K562 (cell line): ENCODE measurements around the gene RPL27. TPM values are rescaled to one million over a fixed set of nuclear protein-coding genes. Genes with fewer than 3 reads are reported as not detected.

ENCODE experiments used
- ARID2 ChIP-seq: fragments of 450-650 bp; IDR thresholded peaks from 2 replicates; pipeline ENCODE4 v1.6.1; 2017; ENCODE audit warnings: antibody characterized with exemption, mild to moderate bottlenecking
- CGGBP1 ChIP-seq: fragments of 250-450 bp; sonication (Bioruptor Pico); IDR thresholded peaks from 2 replicates; pipeline ENCODE4 v1.9.0; 2021; ENCODE audit warnings: mild to moderate bottlenecking
- GTF2A2 ChIP-seq: IDR thresholded peaks from 2 replicates; pipeline ENCODE4 v1.6.1; 2016; ENCODE audit warnings: mild to moderate bottlenecking, missing genetic modification characterization, missing compliant biosample characterization
- HMG20B ChIP-seq: fragments of 250-450 bp; sonication (Bioruptor Pico); IDR thresholded peaks from 2 replicates; pipeline ENCODE4 v1.5.0; 2021; ENCODE audit warnings: mild to moderate bottlenecking
- JUNB ChIP-seq: fragments of 450-650 bp; formaldehyde crosslinking; conservative IDR thresholded peaks from 2 replicates; pipeline ENCODE4 v1.4.0; 2020; ENCODE audit warnings: mild to moderate bottlenecking
- KLF13 ChIP-seq: fragments of 450-650 bp; IDR thresholded peaks from 2 replicates; pipeline ENCODE4 v1.6.1; 2016; ENCODE audit warnings: missing genetic modification characterization, low read depth, mild to moderate bottlenecking, missing compliant biosample characterization, moderate library complexity, borderline replicate concordance
- MTA2 ChIP-seq: fragments of 450-650 bp; IDR thresholded peaks from 2 replicates; pipeline ENCODE4 v1.6.1; 2016; ENCODE audit warnings: low read depth
- NR2C2 ChIP-seq, 2 experiments: fragments of 200-800 bp in 1 of 2; sonication (Bioruptor generic) in 1 of 2; sonication (generic) in 1 of 2; formaldehyde crosslinking in 1 of 2; IDR thresholded peaks; 2 replicates each; pipeline versions ENCODE4 v1.6.1 to v1.8.0; 2016 to 2022; ENCODE audit warnings: mild to moderate bottlenecking in 1 of 2, missing compliant biosample characterization in 1 of 2, missing genetic modification characterization in 1 of 2, missing genetic modification reagents in 1 of 2
- PHTF2 ChIP-seq: fragments of 250-450 bp; sonication (Bioruptor Pico); IDR thresholded peaks from 2 replicates; pipeline ENCODE4 v1.5.0; 2021; ENCODE audit warnings: mild to moderate bottlenecking
- TBP ChIP-seq: optimal IDR thresholded peaks from 2 replicates; pipeline ENCODE3; 2011; ENCODE audit warnings: low read depth, low read length, improper control_type of control experiment
- ZBTB26 ChIP-seq: fragments of 450-650 bp; formaldehyde crosslinking; IDR thresholded peaks from 2 replicates; pipeline ENCODE4 v1.4.0; 2022; ENCODE audit warnings: missing genetic modification characterization
- ZBTB49 ChIP-seq: sonication (generic); formaldehyde crosslinking; IDR thresholded peaks from 2 replicates; pipeline ENCODE4 v1.8.0; 2022; ENCODE audit warnings: missing genetic modification reagents, mild to moderate bottlenecking, borderline replicate concordance
- ZFP30 ChIP-seq: fragments of 250-450 bp; sonication (Bioruptor Pico); IDR thresholded peaks from 2 replicates; pipeline ENCODE4 v1.8.0; 2022; ENCODE audit warnings: moderate library complexity, mild to moderate bottlenecking, inconsistent platforms, borderline replicate concordance
- ZNF398 ChIP-seq: fragments of 250-450 bp; sonication (Bioruptor Pico); IDR thresholded peaks from 2 replicates; pipeline ENCODE4 v1.8.0; 2021; ENCODE audit warnings: moderate library complexity, mild to moderate bottlenecking, inconsistent platforms
- ZNF436 ChIP-seq: fragments of 250-450, 450-650 bp; sonication (Bioruptor Pico); formaldehyde crosslinking; IDR thresholded peaks from 2 replicates; pipeline ENCODE4 v1.7.0; 2020; ENCODE audit warnings: mild to moderate bottlenecking
- polyA plus RNA-seq, 8 experiments: library from polyadenylated mRNA; depleted of rRNA in 4 of 8; stranded (reverse) in 5 of 8; unstranded in 3 of 8; fragments of >200 nt; fragmentation: Nextera tagmentation in 2 of 8; fragmentation: Illumina TruSeq in 1 of 8; extraction: Ambion mirVana in 2 of 8; extraction: Trizol in 1 of 8; gene quantifications; 2 replicates each; pipeline versions ENCODE4 v1.2.1 to v1.2.3, GENCODE V29; 2011 to 2014; ENCODE audit warnings: inconsistent platforms in 1 of 8, missing spikeins in 1 of 8
- total RNA-seq, 7 experiments: library from RNA; depleted of rRNA in 6 of 7; stranded (reverse); fragments of >200 nt in 6 of 7; fragmentation: Illumina TruSeq in 2 of 7; extraction: Trizol in 2 of 7; gene quantifications; 2 replicates each; pipeline versions ENCODE4 v1.2.1 to v1.2.3, GENCODE V29; 2011 to 2021; ENCODE audit warnings: low replicate concordance in 1 of 7
- TF ChIP-seq, protein P1 (sequence below): sonication (generic); formaldehyde crosslinking; IDR thresholded peaks from 2 replicates; pipeline ENCODE4 v1.8.1; 2023; ENCODE audit warnings: missing genetic modification reagents, mild to moderate bottlenecking, borderline replicate concordance

RPL27 gene
- total and polyA plus RNA-seq, 9 of the 15 experiments (the other 6 are each of a cell fraction or from before 2014, with no cell fraction given) = 1,539 to 6,155 (median 3,710) TPM

GRCh38 chr17:42979511-42980273 is 18.5 kb upstream of the RPL27 start, which contains the start of gene PTGES3L (continued):
- TF ChIP-seq NR2C2 (CRISPR knock-in tag; IDR thresholded peaks at IDR 0.05) (no peak), NR2C2 (tag; IDR thresholded peaks at IDR 0.05) (peak; percentile 35; the same call in 1 of the 2 replicates), TBP (peak; percentile 50), HMG20B (CRISPR knock-in tag) (no peak), PHTF2 (CRISPR knock-in tag) (no peak), ZBTB26 (0 out of 2 replicates have a peak, but pooled peaks have one; percentile 43), ZBTB49 (no peak), ARID2 (no peak), KLF13 (no peak), CGGBP1 (CRISPR knock-in tag) (no peak), JUNB (CRISPR knock-in tag) (no peak), ZNF436 (CRISPR knock-in tag) (no peak), ZNF398 (CRISPR knock-in tag) (no peak), GTF2A2 (no peak), MTA2 (no peak), ZFP30 (no peak)
- TF ChIP-seq, protein P1, sequence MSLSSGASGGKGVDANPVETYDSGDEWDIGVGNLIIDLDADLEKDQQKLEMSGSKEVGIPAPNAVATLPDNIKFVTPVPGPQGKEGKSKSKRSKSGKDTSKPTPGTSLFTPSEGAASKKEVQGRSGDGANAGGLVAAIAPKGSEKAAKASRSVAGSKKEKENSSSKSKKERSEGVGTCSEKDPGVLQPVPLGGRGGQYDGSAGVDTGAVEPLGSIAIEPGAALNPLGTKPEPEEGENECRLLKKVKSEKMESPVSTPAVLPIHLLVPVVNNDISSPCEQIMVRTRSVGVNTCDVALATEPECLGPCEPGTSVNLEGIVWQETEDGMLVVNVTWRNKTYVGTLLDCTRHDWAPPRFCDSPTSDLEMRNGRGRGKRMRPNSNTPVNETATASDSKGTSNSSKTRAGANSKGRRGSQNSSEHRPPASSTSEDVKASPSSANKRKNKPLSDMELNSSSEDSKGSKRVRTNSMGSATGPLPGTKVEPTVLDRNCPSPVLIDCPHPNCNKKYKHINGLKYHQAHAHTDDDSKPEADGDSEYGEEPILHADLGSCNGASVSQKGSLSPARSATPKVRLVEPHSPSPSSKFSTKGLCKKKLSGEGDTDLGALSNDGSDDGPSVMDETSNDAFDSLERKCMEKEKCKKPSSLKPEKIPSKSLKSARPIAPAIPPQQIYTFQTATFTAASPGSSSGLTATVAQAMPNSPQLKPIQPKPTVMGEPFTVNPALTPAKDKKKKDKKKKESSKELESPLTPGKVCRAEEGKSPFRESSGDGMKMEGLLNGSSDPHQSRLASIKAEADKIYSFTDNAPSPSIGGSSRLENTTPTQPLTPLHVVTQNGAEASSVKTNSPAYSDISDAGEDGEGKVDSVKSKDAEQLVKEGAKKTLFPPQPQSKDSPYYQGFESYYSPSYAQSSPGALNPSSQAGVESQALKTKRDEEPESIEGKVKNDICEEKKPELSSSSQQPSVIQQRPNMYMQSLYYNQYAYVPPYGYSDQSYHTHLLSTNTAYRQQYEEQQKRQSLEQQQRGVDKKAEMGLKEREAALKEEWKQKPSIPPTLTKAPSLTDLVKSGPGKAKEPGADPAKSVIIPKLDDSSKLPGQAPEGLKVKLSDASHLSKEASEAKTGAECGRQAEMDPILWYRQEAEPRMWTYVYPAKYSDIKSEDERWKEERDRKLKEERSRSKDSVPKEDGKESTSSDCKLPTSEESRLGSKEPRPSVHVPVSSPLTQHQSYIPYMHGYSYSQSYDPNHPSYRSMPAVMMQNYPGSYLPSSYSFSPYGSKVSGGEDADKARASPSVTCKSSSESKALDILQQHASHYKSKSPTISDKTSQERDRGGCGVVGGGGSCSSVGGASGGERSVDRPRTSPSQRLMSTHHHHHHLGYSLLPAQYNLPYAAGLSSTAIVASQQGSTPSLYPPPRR (CRISPR knock-in tag) = no peak
